Gastrocnemius medialis (tissue), 4 donors: ENCODE data around the gene SP2.

Experiments
- POLR2A ChIP-seq, 2 donors: fragments of 450-650 bp; IDR thresholded peaks; one replicate each; pipeline ENCODE4 v1.6.1; 2017; ENCODE audit warnings: antibody characterized with exemption in 2 of 2, mild to moderate bottlenecking in 2 of 2, moderate library complexity in 2 of 2
- TF ChIP-seq, protein P1 (sequence below), 5 experiments: fragments of 450-650 bp in 3 of 5; fragments of 200-600 bp in 2 of 5; sonication (generic) in 2 of 5; IDR thresholded peaks in 4 of 5; conservative IDR thresholded peaks in 1 of 5; 1 replicate in 4 of 5; 2 replicates in 1 of 5; pipeline ENCODE4 v1.5.1; 2016 to 2019; ENCODE audit warnings: antibody characterized with exemption in 5 of 5, mild to moderate bottlenecking in 3 of 5, moderate library complexity in 3 of 5

DNA sequence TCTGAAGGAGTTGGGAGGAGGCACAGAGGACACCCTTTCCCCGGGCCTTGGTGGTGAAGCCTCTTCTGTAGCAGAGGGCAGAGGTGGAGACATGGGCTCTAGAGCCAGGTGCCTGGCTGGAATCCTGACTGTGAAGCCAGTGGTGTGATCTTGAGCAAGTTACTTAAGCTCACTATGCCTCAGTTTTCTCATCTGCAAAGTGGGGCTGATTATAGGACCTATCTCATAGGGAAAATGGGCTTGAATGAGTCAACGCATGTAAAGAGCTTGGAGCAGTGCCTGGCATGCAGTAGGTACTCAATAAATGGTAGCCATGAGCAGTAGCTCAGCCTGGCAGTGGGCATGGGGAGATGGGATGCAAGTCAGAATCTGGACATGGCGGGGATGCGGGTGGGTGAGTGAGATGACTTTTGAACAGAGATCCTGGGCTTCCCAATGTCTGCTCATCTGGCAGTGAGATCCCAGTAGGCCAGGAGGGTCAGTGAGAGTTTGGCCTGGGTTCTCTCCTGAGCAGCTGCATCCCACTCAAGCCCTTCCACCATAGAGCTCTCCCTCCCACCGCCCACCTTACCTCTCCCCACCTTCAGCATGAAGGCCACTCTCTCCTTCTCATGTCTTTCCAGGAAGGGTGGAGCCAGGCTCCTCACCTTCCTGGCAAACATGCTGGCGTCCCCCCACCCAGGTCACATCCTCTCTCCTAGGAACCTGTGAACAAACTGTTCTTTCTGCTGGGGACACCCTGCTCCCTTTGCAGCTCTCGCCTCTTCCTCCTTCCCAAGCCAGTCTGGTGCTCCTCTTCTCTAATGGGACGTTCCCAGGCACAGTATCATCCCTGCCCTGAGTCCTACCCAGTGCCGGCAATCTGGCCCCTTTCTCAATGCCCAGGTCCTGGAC lies 13.1 kb upstream of the SP2 start:
- TF ChIP-seq, protein P1, sequence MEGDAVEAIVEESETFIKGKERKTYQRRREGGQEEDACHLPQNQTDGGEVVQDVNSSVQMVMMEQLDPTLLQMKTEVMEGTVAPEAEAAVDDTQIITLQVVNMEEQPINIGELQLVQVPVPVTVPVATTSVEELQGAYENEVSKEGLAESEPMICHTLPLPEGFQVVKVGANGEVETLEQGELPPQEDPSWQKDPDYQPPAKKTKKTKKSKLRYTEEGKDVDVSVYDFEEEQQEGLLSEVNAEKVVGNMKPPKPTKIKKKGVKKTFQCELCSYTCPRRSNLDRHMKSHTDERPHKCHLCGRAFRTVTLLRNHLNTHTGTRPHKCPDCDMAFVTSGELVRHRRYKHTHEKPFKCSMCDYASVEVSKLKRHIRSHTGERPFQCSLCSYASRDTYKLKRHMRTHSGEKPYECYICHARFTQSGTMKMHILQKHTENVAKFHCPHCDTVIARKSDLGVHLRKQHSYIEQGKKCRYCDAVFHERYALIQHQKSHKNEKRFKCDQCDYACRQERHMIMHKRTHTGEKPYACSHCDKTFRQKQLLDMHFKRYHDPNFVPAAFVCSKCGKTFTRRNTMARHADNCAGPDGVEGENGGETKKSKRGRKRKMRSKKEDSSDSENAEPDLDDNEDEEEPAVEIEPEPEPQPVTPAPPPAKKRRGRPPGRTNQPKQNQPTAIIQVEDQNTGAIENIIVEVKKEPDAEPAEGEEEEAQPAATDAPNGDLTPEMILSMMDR (IDR thresholded peaks at IDR 0.05 in 4 of 5, conservative IDR thresholded peaks at IDR 0.05 in 1 of 5), result no peak
- no peak for TF ChIP-seq POLR2A (IDR thresholded peaks at IDR 0.05)
